GM23248 (cell line): ENCODE measurements around the gene BAZ1B.
"Not testable (repeated sequence)": the region's sequence is repeated elsewhere in the genome, so short reads cannot be mapped to it uniquely, and the experiment has no call there.

Experiments
- EZH2 ChIP-seq: fragments of 200-600 bp; sonication (generic); IDR thresholded peaks from 2 replicates; pipeline ENCODE4 v1.6.1; 2018; ENCODE audit warnings: antibody characterized with exemption, mild to moderate bottlenecking; ENCODE audit not compliant: insufficient read depth, poor library complexity, severe bottlenecking
- EZH2phosphoT487 ChIP-seq: fragments of 200-600 bp; sonication (generic); IDR thresholded peaks from 2 replicates; pipeline ENCODE4 v1.6.1; 2018; ENCODE audit warnings: antibody characterized with exemption, moderate library complexity, mild to moderate bottlenecking, low read depth; ENCODE audit not compliant: insufficient read depth

DNA sequence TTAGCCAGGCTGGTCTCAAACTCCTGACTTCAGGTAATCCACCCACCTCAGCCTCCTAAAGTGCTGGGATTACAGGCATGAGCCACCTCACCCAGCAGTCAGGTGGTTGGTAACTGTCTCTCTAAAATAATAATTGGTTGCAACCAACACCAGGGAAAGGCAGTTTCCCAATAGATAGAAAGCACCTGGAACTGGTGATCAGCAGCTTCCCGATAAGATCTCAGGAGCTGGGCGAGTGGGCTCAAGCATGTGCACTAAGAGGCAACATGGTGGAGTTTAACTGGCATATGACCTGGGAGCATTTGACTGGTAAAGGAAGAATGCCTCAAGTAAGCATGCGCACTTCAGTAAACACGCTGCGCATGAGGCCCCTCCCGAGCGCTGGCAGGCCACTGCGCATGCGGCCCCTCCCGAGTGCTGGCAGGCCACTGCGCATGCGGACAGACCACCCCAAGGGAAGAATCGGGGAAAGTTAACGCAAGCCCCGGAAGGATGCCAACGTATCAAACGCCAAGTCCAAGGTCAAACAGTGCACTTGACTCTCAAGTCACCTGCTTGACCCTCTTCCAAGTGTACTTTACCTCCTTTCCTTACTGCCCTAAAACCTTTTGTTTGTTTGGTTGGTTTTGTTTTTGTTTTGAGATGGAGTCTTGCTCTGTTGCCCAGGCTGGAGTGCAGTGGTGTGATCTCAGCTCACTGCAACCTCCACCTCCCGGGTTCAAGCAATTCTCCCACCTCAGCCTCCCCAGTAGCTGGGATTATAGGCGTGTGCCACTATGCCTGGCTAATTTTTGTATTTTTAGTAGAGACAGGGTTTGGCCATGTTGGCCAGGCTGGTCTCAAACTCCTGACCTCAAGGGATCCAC is 122.7 kb downstream of the BAZ1B start:
- TF ChIP-seq EZH2, EZH2phosphoT487: not testable (repeated sequence)
